Measurements from ENCODE around the gene DPYSL5. TPM values are rescaled to one million over a fixed set of nuclear protein-coding genes. Genes with fewer than 3 reads are reported as not detected.

DPYSL5 gene
- total RNA-seq, 1 donor = not detected

DNA sequence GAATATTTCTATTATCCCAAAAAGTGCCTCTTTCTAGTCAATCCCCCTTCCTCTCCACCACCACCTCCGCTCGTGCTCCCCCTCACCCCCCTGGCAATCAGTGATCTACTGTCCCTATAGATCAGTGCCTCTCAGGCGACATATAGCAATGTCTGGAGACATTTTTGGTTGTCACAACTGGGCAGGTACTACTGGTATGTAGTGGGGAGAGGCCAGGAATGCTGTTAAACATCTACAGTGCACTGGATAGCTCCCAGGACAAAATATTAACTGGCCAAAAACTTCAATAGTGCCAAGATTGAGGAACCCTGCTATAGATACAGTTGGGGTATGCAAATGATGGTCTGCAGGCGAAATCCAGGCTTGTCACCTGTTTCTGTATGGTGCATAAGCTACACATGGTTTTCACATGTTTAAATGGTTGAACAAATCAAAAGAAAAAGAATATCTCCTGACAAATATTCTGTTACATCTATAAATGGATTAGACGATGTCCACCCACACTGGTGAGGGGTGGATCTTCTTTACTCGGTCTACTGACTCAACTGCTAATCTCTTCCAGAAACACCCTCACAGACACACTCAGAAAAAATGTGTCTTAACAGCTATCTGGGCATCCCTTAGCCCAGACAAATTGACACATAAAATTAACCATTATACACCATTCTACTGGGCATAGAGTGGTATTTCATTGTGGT lies 25.5 kb downstream of the DPYSL5 start:
- DNase-seq (ENCODE audit: low read depth) = no peak
- TF ChIP-seq, protein P1, sequence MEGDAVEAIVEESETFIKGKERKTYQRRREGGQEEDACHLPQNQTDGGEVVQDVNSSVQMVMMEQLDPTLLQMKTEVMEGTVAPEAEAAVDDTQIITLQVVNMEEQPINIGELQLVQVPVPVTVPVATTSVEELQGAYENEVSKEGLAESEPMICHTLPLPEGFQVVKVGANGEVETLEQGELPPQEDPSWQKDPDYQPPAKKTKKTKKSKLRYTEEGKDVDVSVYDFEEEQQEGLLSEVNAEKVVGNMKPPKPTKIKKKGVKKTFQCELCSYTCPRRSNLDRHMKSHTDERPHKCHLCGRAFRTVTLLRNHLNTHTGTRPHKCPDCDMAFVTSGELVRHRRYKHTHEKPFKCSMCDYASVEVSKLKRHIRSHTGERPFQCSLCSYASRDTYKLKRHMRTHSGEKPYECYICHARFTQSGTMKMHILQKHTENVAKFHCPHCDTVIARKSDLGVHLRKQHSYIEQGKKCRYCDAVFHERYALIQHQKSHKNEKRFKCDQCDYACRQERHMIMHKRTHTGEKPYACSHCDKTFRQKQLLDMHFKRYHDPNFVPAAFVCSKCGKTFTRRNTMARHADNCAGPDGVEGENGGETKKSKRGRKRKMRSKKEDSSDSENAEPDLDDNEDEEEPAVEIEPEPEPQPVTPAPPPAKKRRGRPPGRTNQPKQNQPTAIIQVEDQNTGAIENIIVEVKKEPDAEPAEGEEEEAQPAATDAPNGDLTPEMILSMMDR (IDR thresholded peaks at IDR 0.05; ENCODE audit: insufficient read depth, low read length) = no peak

DNA sequence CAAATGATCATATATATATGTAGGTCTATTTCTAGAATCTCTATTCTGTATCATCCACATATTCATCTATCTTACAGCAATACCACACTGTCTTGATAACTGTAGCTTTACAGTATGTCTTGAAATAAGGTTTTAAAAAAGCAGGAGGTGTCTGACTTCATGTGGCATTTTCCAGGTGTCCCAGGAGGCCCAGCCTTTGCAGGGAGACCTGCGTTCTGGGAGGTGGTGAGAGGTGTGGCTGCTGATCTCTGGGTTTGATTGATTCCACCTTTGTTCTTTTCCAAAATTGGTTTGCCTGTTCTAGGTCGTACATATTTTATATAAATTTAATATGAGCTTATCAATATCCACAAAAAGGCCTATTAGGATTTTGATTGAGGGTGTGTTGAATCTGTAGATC lies 26.6 kb downstream of the DPYSL5 start:
- DNase-seq (ENCODE audit: low read depth) = no peak
- H3K4me3 ChIP-seq (ENCODE audit: low read depth, low read length) = no peak overlapping the region
- TF ChIP-seq, protein P1 (IDR thresholded peaks at IDR 0.05; ENCODE audit: insufficient read depth, low read length) = no peak

More for the DNA sequence above, 25.5 kb downstream of the DPYSL5 start:
- no peak overlapping the region for H3K4me3 ChIP-seq (ENCODE audit: low read depth, low read length)

DNA sequence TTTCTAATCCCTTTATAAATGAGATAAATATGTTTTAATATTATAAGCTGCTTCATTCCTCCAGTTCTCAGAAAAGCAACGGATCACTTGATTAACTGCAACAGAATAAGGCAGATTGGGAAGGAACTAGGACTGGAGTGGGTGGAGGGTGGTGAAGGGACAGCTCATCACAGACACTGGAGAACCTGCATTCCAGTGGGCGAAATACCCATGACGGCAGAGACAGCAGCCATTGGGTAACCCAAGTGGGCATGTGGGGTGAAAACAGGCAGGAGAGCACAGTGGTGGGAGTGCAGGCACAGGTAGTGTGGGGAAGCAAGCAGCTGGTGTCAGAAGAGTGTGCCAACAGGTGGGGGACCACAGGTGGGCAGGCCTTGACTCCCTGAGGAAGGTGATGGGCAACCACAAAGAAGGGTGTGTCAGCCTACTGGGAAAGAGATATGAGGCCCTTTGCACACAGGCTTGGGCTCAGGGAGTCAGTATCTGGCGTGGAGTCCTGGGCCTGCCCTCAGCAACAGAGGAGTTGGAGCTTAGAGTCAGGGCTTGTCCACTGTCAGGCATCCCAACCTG lies 27.2 kb downstream of the DPYSL5 start:
- DNase-seq (ENCODE audit: low read depth) = no peak

DNA sequence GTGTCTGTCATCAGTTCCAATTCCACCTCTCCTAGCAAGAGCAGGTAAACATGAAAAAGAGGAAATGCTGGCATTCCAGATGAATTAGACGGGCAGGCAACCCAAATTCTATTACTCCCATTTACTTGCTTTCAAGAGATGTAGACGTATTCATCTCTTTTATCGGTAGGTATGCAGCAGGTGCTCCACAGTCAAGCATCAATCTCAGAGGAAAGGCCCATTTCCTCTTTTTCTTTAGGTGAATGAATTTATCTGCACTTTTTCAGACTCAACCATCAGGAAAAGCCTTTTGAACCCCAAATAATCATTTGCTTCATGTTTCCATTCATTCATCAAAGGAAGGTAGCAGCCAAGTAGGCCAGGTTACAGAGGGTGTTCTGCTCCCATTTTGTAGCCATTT lies 27.9 kb downstream of the DPYSL5 start:
- DNase-seq (ENCODE audit: low read depth) = no peak
- no peak overlapping the region for H3K4me3 ChIP-seq (ENCODE audit: low read depth, low read length)

More for the DNA sequence above, 27.2 kb downstream of the DPYSL5 start:
- no peak overlapping the region for H3K4me3 ChIP-seq (ENCODE audit: low read depth, low read length)
- TF ChIP-seq, protein P1 (IDR thresholded peaks at IDR 0.05; ENCODE audit: insufficient read depth, low read length) = no peak

DNA sequence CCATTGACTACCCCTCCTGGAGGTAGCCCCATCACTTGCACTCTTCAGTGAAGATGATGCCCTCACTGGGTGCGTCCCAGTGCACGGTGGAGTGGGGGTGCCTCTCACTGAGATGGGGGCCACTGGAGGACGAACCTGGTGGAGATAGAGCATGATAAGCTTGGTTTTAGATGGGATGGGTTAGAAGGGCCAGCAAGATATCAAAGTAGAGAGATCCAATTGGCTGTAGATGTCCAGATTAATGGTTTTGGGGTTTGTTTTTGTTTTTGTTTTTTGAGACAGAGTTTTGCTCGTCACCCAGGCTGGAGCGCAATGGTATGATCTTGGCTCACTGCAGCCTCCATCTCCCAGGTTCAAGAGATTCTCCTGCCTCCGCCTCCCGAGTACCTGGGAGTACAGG lies 28.3 kb downstream of the DPYSL5 start:
- no peak overlapping the region for H3K4me3 ChIP-seq (ENCODE audit: low read depth, low read length)
- TF ChIP-seq, protein P1 (IDR thresholded peaks at IDR 0.05; ENCODE audit: insufficient read depth, low read length) = no peak
- DNase-seq (ENCODE audit: low read depth) = no peak

More for the DNA sequence above, 27.9 kb downstream of the DPYSL5 start:
- TF ChIP-seq, protein P1 (IDR thresholded peaks at IDR 0.05; ENCODE audit: insufficient read depth, low read length) = no peak

DNA sequence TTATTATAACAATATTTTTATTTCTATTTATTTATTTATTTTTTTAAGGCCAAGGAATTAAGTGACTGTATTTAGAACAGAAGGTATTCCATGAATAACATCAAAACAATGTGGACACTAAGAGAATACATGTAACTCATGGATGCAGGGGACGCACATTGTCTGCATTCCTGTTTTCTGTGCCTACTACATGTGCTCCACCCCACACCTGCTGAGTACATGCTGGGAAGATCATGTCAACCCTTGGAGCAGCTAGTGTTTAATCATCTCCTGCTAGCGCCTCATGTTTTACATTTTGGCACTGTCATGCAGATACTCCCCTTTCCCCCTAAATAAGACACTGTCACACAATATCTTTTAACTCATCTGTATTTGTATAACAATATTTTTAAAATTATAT lies 29.3 kb downstream of the DPYSL5 start:
- TF ChIP-seq, protein P1 (IDR thresholded peaks at IDR 0.05; ENCODE audit: insufficient read depth, low read length) = no peak
- H3K4me3 ChIP-seq (ENCODE audit: low read depth, low read length) = no peak overlapping the region
- no peak for DNase-seq (ENCODE audit: low read depth)

Data from fibroblast of the aortic adventitia (primary cell).